ENCODE results near the gene MAGEH1.
A peak's percentile ranks its signal among the peaks of the same experiment; 100 is the strongest.
"Not testable (repeated sequence)": the region's sequence is repeated elsewhere in the genome, so short reads cannot be mapped to it uniquely, and the experiment has no call there.

The MAGEH1 gene, protein sequence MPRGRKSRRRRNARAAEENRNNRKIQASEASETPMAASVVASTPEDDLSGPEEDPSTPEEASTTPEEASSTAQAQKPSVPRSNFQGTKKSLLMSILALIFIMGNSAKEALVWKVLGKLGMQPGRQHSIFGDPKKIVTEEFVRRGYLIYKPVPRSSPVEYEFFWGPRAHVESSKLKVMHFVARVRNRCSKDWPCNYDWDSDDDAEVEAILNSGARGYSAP

GRCh38 chrX:55451990-55452832 lies at the start of gene MAGEH1:
TSS of gene MAGEH1 (plus strand) at chrX:55452127. CDS start at chrX:55452375, 248 bp downstream.
- DNase-seq, result peak; percentile 86

GRCh38 chrX:55427079-55427478 lies 24.8 kb upstream of the MAGEH1 start:
- peak; percentile 6 for DNase-seq

GRCh38 chrX:55443468-55443867 lies 8.5 kb upstream of the MAGEH1 start:
- DNase-seq, result not testable (repeated sequence)

- DNase-seq, result no peak
Observed at GRCh38 chrX:55450259-55450658, 1.7 kb upstream of the MAGEH1 start.

DNA sequence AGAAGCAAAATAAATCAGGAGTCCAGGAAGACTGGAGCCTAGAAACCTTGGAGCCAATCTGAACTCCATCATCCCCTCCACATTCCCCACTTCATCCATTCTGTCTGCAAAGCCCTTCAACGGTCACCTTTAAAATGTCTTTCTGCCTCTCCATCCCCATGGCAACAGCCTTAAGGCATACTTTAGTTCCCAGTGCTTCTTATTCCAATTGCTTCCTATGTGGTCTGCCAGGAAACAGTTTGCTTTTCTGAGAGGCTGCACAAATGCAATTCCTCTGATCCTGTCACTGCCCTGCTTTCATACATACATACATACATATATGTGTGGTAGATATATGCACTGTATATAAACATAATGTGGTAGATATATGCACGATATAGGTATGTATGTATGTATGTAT lies 786 bp upstream of the MAGEH1 start:
- no peak for DNase-seq

- no peak for DNase-seq
Observed at GRCh38 chrX:55451626-55451989, 319 bp upstream of the MAGEH1 start.

- no peak for DNase-seq
Observed at GRCh38 chrX:55452833-55453124, 852 bp downstream of the MAGEH1 start.

- DNase-seq, result not testable (repeated sequence)
Observed at GRCh38 chrX:55455708-55456107, 3.8 kb downstream of the MAGEH1 start.

- not testable (repeated sequence) for DNase-seq
Observed at GRCh38 chrX:55459426-55459825, 7.5 kb downstream of the MAGEH1 start.

DNA sequence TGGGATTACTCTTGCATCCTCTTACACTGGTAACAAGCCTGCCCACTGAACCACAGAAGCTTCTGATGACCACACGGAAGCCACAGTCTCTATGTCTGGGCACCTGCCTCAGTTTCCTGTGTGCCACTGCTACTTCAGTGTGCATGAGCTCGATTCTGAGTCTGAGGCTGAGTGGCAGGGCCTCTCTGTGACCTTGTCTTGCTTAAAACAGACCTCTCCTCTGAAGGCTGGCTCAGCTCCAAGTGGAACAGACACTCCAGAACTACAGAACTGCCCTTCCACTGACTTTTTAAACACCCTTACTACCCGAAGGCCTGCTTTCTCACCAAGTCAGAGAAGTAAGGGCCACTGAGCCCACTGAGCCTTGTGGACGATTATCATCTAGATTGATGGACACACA lies 8.0 kb downstream of the MAGEH1 start:
- DNase-seq, result not testable (repeated sequence)

- not testable (repeated sequence) for DNase-seq
Observed at GRCh38 chrX:55464050-55464449, 12.1 kb downstream of the MAGEH1 start.

DNA sequence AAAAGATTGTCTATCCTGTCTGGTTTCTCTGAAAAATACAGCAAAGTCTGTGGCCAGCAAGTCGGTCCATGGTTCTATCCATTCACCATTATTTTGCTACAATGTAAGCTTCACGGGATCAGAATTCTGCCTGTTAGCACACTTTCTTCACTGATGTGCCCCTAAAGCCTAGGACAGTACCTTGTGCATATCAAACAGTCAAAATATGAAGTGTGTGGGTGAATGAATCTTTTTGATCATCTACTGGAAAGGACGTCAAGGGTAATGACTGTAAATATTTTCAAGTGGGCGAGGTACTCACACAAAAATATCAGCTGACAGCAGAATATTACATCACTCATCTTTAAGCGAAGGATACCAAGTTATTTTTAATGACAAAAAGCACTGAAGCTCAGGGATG lies 13.2 kb downstream of the MAGEH1 start:
- DNase-seq, result not testable (repeated sequence)

DNA sequence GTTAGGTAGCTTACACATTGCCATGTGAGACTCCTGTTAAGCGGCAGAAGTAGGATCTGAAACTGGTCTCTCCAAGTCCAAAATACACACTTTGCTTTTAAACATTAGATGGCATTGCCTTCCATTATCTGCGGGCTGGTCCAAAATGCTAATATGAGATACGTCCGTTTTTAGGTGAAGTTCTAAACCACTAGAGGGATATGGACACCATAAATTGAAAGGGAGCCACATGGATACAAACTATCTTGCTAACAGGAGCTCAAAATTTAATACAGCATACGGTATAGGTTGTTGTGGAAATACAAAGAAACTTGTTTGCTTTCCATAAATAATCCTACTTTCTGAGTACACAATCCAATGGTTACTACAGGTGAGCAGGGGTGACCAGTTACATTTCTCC lies 13.9 kb downstream of the MAGEH1 start:
- DNase-seq, result not testable (repeated sequence)

DNA sequence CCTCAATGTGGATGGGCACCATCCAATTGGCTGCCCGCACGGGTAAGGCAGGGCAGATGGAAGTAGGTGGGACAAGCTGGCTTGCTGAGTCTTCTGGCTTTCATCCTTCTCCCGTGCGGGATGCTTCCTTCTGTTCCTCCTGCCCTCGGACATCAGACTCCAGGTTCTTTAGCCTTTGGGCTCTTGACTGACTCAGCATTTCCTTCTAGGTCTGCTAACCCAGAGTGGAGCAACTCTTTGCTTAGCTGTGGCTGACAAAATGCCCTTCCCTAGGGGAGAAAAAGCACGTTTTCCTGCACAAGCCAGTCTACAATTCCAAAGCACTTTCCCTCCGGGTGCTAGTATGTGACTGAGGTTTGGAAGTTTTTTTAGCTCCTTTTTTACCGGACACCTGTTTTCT lies 28.0 kb downstream of the MAGEH1 start:
- not testable (repeated sequence) for DNase-seq

DNA sequence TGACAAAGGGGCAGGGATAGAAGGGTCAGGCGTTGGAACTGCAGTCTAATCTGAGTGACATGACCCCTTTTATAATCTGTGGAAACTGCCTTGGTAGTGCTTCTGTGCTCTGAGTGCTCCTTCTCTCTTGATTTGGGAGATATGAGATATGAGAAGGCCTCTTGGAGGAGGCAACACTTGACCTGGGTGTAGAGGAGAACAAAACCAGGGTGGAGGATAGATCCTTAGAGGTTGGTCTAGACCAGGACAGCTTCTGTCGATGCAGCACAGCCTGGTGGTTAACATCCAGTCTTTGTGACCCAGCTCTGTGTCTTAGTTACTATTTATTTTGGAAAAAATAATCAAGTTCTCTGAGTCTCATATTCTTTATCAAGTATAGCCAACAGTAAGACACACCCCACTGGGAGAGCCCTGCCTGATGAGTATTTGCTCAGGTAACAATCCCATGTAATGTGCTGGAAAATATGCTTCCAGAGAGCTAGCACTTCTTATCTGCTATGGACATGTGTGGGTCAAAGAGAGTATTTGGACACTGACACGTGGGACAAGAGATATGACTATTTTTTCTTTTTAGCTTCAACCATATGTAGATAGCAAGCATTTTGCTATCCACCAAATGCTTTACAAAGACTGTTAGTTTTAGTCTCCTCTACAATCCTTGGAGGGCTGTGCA lies 28.6 kb downstream of the MAGEH1 start:
- no peak for DNase-seq

DNA sequence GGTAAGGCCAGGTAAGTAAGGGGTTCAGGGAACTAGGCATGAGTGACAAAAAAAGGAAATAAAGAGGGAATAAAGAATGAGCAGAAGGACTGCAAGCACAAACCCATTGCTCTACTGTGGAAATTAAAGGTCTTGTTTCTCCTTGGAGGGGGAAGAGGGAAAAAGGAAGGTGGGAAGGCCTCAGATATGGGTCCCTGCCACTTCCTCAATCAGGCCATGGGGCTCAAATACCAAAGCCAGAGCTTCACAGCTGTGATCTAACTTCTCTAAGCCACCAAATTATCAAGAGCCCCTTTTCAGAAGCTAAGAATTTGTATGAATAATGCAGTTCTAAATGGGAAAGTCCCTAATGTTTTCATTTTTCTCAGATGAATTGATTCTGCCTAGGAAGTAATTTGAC lies 33.0 kb downstream of the MAGEH1 start:
- no peak for DNase-seq

GRCh38 chrX:55486736-55487135 lies 34.8 kb downstream of the MAGEH1 start:
- DNase-seq, result no peak

DNA sequence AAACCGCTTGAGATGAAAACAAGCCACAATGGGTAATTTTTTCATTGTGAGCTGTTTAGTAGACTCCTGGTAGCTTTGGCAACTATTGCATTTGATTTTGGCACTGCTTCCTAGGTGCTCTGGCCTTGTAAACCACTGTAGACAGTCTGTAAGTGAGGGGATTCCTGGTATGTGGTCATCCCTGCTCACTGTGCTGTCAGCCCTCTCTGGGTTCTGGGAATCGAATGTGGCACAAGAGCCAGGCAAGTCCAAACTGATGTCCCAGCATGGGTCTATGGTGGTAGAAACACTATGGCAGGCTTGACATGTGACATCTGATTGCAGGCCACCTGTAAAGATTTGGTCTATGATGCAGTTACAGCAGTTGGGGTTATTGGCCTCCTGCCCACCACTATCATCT lies 35.2 kb downstream of the MAGEH1 start:
- DNase-seq, result no peak

DNA sequence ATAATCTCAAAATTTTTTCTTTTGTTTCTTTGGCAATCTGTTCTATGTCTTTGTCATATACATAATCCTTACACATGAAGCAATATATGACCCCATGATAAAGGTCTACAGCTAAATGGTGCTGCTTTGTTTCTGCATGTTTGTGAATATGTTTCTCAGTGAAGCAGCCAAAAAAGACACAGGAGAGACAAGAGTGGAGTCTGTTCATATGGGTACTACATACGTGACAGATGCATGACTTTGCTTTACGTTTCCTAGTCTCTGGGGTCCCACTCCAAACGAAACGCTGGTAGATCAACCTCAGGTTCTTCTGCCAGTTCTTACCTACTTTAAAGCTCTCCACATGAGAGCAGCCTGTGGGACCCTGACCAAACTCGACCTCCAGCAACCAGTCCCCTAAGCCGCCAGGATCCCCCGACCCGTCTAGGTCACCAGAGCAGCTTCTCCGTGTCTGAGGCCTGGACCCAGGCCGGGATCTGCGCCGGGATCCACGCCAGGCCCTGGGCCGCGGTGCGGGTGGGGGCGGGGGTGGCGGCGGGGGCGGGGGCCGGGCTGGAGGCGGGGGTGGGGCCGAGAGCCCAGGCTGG lies 36.2 kb downstream of the MAGEH1 start:
- DNase-seq, result no peak

GRCh38 chrX:55488593-55489313 lies 36.8 kb downstream of the MAGEH1 start:
- DNase-seq, result peak; percentile 64

DNA sequence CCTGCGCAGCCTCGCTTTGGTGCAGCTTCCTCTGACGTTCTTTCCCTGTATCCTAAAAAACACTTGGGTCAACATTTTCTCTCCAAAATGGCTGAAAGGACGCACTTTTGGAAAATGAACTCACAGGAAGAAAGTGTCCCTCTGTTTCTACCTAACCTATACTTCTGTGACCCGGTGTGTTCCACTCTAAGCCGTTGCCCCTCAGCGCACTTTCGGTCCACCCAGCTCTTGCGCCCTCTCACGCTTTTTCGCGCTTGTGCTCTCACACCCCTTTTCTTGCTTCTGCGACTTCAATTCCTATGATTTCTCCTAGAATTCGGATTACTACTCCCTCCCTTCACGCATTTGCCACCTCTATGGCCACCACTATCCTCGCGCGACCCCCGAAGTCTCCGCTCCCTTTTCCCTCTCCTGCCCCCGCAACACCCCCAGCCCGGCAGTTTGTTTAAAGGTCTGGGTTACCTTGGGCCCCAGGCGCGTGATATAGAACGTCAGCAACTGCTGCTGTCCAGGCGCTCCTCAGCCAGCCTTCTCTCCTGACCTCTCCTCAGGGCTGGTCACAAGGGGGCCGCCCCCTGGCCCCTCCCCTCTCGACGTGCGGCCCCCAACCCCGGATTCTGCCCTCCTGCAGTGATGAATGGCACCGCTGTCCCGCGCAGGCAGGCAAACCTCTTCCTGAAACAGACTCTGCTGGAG lies 37.5 kb downstream of the MAGEH1 start, which contains the start of gene USP51:
TSS of gene USP51 (minus strand) at position 535 of the 696 bp plus-strand sequence. CDS start 909 bp downstream, outside the sequence.
- DNase-seq, result peak; percentile 11

GRCh38 chrX:55490121-55490520 lies 38.2 kb downstream of the MAGEH1 start:
- DNase-seq, result no peak
